H9 (cell line): ENCODE measurements around the gene ZCCHC8. TPM values are rescaled to one million over a fixed set of nuclear protein-coding genes. Genes with fewer than 3 reads are reported as not detected.

Source experiments
- DNase-seq: peaks from one replicate; pipeline ENCODE4 v3.0.0-alpha.2; 2017
- H2AFZ ChIP-seq: one replicate; pipeline ENCODE4 v1.6.1; 2013; ENCODE audit warnings: mild to moderate bottlenecking, low read length, control low read depth, moderate library complexity
- H2AK5ac ChIP-seq: 2 replicates; pipeline ENCODE4 v1.6.1; 2013; ENCODE audit warnings: low read length, control low read depth, mixed read lengths; ENCODE audit not compliant: insufficient read length
- H2BK120ac ChIP-seq: one replicate; pipeline ENCODE4 v1.6.1; 2013; ENCODE audit warnings: low read depth, mild to moderate bottlenecking, low read length, control low read depth, inconsistent platforms; ENCODE audit not compliant: poor library complexity, severe bottlenecking
- H2BK12ac ChIP-seq: 2 replicates; pipeline ENCODE4 v1.6.1; 2013; ENCODE audit warnings: low read length, control low read depth, mixed read lengths, low read depth; ENCODE audit not compliant: insufficient read length
- H2BK15ac ChIP-seq: 2 replicates; pipeline ENCODE4 v1.6.1; 2013; ENCODE audit warnings: low read depth, low read length, control low read depth
- H2BK20ac ChIP-seq: one replicate; pipeline ENCODE4 v1.6.1; 2013; ENCODE audit warnings: low read depth, mild to moderate bottlenecking, low read length, control low read depth, inconsistent platforms; ENCODE audit not compliant: poor library complexity, severe bottlenecking
- H2BK5ac ChIP-seq: 2 replicates; pipeline ENCODE4 v1.6.1; 2013; ENCODE audit warnings: low read length, control low read depth, mixed read lengths; ENCODE audit not compliant: insufficient read length
- H3K14ac ChIP-seq: 2 replicates; pipeline ENCODE4 v1.6.1; 2013; ENCODE audit warnings: low read length, control low read depth; ENCODE audit not compliant: insufficient read depth
- H3K18ac ChIP-seq: 2 replicates; pipeline ENCODE4 v1.6.1; 2013; ENCODE audit warnings: low read depth, mild to moderate bottlenecking, mixed read lengths, low read length, control low read depth; ENCODE audit not compliant: insufficient read length
- H3K23ac ChIP-seq: 2 replicates; pipeline ENCODE4 v1.6.1; 2013; ENCODE audit warnings: low read length, control low read depth, mixed read lengths, low read depth; ENCODE audit not compliant: insufficient read length
- H3K23me2 ChIP-seq: 2 replicates; pipeline ENCODE4 v1.6.1; 2013; ENCODE audit warnings: low read depth, mild to moderate bottlenecking, mixed read lengths, low read length, control low read depth; ENCODE audit not compliant: insufficient read length, poor library complexity, severe bottlenecking
- H3K27ac ChIP-seq: 2 replicates; pipeline ENCODE4 v1.5.1; 2013; ENCODE audit warnings: low read length, control low read depth, mixed read lengths, low read depth; ENCODE audit not compliant: insufficient read length
- H3K27me3 ChIP-seq: 2 replicates; pipeline ENCODE4 v1.6.1; 2013; ENCODE audit warnings: low read length, control low read depth, inconsistent platforms; ENCODE audit not compliant: insufficient read depth
- H3K4ac ChIP-seq: 2 replicates; pipeline ENCODE4 v1.6.1; 2013; ENCODE audit warnings: low read depth, mild to moderate bottlenecking, control low read depth, inconsistent platforms, low read length, moderate library complexity
- H3K4me1 ChIP-seq: 2 replicates; pipeline ENCODE4 v1.6.1; 2013; ENCODE audit warnings: low read length, control low read depth, inconsistent platforms; ENCODE audit not compliant: insufficient read depth
- H3K4me2 ChIP-seq: 2 replicates; pipeline ENCODE4 v1.6.1; 2013; ENCODE audit warnings: low read length, control low read depth, mixed read lengths; ENCODE audit not compliant: insufficient read length, insufficient read depth
- H3K56ac ChIP-seq: 2 replicates; pipeline ENCODE4 v1.6.1; 2013; ENCODE audit warnings: low read depth, mild to moderate bottlenecking, mixed read lengths, low read length, control low read depth; ENCODE audit not compliant: insufficient read length
- H3K79me1 ChIP-seq: 2 replicates; pipeline ENCODE4 v1.6.1; 2013; ENCODE audit warnings: low read depth, mild to moderate bottlenecking, moderate library complexity, low read length, control low read depth, inconsistent platforms; ENCODE audit not compliant: insufficient read depth, poor library complexity, severe bottlenecking
- H3K79me2 ChIP-seq: 2 replicates; pipeline ENCODE4 v1.6.1; 2013; ENCODE audit warnings: low read length, control low read depth, inconsistent platforms; ENCODE audit not compliant: insufficient read depth
- H3K9ac ChIP-seq: 2 replicates; pipeline ENCODE4 v1.6.1; 2013; ENCODE audit warnings: low read length, control low read depth, mixed read lengths; ENCODE audit not compliant: insufficient read length; ENCODE audit errors: extremely low read depth
- H3K9me3 ChIP-seq: one replicate; pipeline ENCODE4 v1.6.1; 2013; ENCODE audit warnings: low read depth, low read length, inconsistent platforms; ENCODE audit not compliant: control insufficient read depth
- H3T11ph ChIP-seq: one replicate; pipeline ENCODE4 v1.6.1; 2013; ENCODE audit warnings: mild to moderate bottlenecking, low read length, control low read depth, inconsistent platforms
- H4K20me1 ChIP-seq: one replicate; pipeline ENCODE4 v1.6.1; 2013; ENCODE audit not compliant: control insufficient read depth, insufficient read length, insufficient read depth
- H4K5ac ChIP-seq: 2 replicates; pipeline ENCODE4 v1.6.1; 2013; ENCODE audit warnings: low read depth, mild to moderate bottlenecking, mixed read lengths, low read length, control low read depth; ENCODE audit not compliant: insufficient read length
- H4K8ac ChIP-seq: replicated peaks from 2 replicates; pipeline ENCODE4 v1.6.1; 2013; ENCODE audit warnings: low read length, control low read depth, mixed read lengths, low read depth; ENCODE audit not compliant: insufficient read length
- H4K91ac ChIP-seq: 2 replicates; pipeline ENCODE4 v1.6.1; 2013; ENCODE audit warnings: low read depth, mild to moderate bottlenecking, moderate library complexity, mixed read lengths, low read length, control low read depth; ENCODE audit not compliant: insufficient read length
- H3K27ac Mint-ChIP-seq, 3 experiments: 2 replicates in 2 of 3; 3 replicates in 1 of 3; pipeline ENCODE4 v1.8.0; 2020 to 2021; ENCODE audit warnings: mixed read lengths in 3 of 3, mild to moderate bottlenecking in 1 of 3, moderate library complexity in 1 of 3
- H3K27me3 Mint-ChIP-seq: 2 replicates; pipeline ENCODE4 v1.8.0; 2021; ENCODE audit warnings: low read depth, mild to moderate bottlenecking, moderate library complexity, mixed read lengths
- H3K36me3 Mint-ChIP-seq, 3 experiments: 2 replicates in 2 of 3; 3 replicates in 1 of 3; pipeline ENCODE4 v1.8.0; 2020 to 2021; ENCODE audit warnings: low read depth in 3 of 3, mixed read lengths in 3 of 3; ENCODE audit not compliant: insufficient read depth in 1 of 3
- H3K4me1 Mint-ChIP-seq, 2 experiments: 2 replicates each; pipeline ENCODE4 v1.8.0; 2020; ENCODE audit warnings: mixed read lengths in 2 of 2
- H3K4me3 Mint-ChIP-seq, 2 experiments: 2 replicates in 1 of 2; 3 replicates in 1 of 2; pipeline ENCODE4 v1.8.0; 2020 to 2021; ENCODE audit warnings: mild to moderate bottlenecking in 2 of 2, mixed read lengths in 2 of 2, moderate library complexity in 1 of 2
- H3K9me3 Mint-ChIP-seq, 2 experiments: 2 replicates in 1 of 2; 3 replicates in 1 of 2; pipeline ENCODE4 v1.8.0; 2020; ENCODE audit warnings: mild to moderate bottlenecking in 2 of 2, mixed read lengths in 2 of 2, moderate library complexity in 1 of 2
- WGBS: extraction: QIAGEN DNeasy Blood & Tissue Kit; methylation state at CpG from one replicate; pipeline ENCODE4 v1.1.7; 2013; ENCODE audit warnings: missing lambda C conversion rate, low lambda C conversion rate, mixed read lengths; ENCODE audit not compliant: insufficient read length; ENCODE audit errors: extremely low coverage; 5-methylcytosine and 5-hydroxymethylcytosine counted together
- total RNA-seq: library from RNA; stranded (reverse); gene quantifications from 2 replicates; pipeline ENCODE4 v1.2.1, GENCODE V29; 2021
- TF ChIP-seq, protein P1 (sequence below): fragments of 200-600 bp; sonication (generic); conservative IDR thresholded peaks from 3 replicates; pipeline ENCODE4 v1.8.0; 2021; ENCODE audit warnings: antibody characterized with exemption, mild to moderate bottlenecking

ZCCHC8 gene
- total RNA-seq, 1 experiment from 2014 or later, result 37.3 TPM

DNA sequence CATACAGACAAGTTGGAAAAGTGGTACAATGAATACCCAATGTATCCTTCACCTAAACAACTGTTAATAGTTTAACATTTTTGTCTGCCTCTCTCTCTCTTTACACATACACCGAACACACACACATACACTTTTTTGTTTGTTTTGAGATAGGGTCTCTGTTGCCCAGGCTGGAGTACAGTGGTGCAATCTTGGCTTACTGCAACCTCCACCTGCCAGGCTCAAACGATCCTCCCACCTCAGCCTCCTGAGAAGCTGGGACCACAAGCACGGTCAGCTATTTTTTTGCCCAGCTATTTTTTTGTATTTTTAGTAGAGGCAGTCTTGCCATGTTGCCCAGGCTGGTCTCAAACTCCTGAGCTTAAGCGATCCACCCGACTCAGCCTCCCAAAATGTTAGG, 16.8 kb downstream of the ZCCHC8 start:
- WGBS, result 100% methylated on average over 1 of the region's 5 CpGs
- no peak overlapping the region for H2BK5ac ChIP-seq
- H2BK12ac ChIP-seq, result no peak overlapping the region
- H2BK15ac ChIP-seq, result no peak overlapping the region
- no peak for DNase-seq
- H3K23ac ChIP-seq, result no peak overlapping the region
- Mint-ChIP-seq H3K4me3 (peak overlapping the region in 1 of 2 experiments; percentile 12; a peak in 1 of 5 replicates), H3K4me1 (no peaks in the 10 kb centered on the region), H3K27me3 (no peaks in the 10 kb centered on the region), H3K9me3 (no peaks in the 10 kb centered on the region), H3K36me3 (peaks cover 45 to 82% (median 69%) of the 10 kb centered on the region in 3 experiments; a peak in 6 of 7 replicates), H3K27ac (no peak overlapping the region)
- no peak overlapping the region for H4K8ac ChIP-seq
- no peaks in the 10 kb centered on the region for H3K79me1 ChIP-seq
- H3K9ac ChIP-seq, result no peak overlapping the region
- H3K4me2 ChIP-seq, result no peak overlapping the region
- no peak overlapping the region for H4K5ac ChIP-seq
- H2AK5ac ChIP-seq, result no peak overlapping the region
- H2AFZ ChIP-seq, result no peak overlapping the region
- H3K9me3 ChIP-seq, result no peaks in the 10 kb centered on the region
- no peaks in the 10 kb centered on the region for H3K79me2 ChIP-seq
- no peak overlapping the region for H3K4ac ChIP-seq
- no peak overlapping the region for H2BK20ac ChIP-seq
- TF ChIP-seq, protein P1, sequence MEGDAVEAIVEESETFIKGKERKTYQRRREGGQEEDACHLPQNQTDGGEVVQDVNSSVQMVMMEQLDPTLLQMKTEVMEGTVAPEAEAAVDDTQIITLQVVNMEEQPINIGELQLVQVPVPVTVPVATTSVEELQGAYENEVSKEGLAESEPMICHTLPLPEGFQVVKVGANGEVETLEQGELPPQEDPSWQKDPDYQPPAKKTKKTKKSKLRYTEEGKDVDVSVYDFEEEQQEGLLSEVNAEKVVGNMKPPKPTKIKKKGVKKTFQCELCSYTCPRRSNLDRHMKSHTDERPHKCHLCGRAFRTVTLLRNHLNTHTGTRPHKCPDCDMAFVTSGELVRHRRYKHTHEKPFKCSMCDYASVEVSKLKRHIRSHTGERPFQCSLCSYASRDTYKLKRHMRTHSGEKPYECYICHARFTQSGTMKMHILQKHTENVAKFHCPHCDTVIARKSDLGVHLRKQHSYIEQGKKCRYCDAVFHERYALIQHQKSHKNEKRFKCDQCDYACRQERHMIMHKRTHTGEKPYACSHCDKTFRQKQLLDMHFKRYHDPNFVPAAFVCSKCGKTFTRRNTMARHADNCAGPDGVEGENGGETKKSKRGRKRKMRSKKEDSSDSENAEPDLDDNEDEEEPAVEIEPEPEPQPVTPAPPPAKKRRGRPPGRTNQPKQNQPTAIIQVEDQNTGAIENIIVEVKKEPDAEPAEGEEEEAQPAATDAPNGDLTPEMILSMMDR, result no peak
- H2BK120ac ChIP-seq, result no peak overlapping the region
- H3K27ac ChIP-seq, result no peak overlapping the region
- H3K23me2 ChIP-seq, result no peaks in the 10 kb centered on the region
- no peak overlapping the region for H3K18ac ChIP-seq
- H4K91ac ChIP-seq, result no peak overlapping the region
- H3K4me1 ChIP-seq, result no peaks in the 10 kb centered on the region
- no peak overlapping the region for H3K14ac ChIP-seq
- H3K27me3 ChIP-seq, result no peaks in the 10 kb centered on the region
- H3K56ac ChIP-seq, result no peak overlapping the region
- H3T11ph ChIP-seq, result no peak overlapping the region
- H4K20me1 ChIP-seq, result no peaks in the 10 kb centered on the region
